Measurements from ENCODE around the gene IGLL5.

IGLL5 gene

GRCh38 chr22:22941831-22942510 is 54.4 kb downstream of the IGLL5 start:
- no peak for DNase-seq

GRCh38 chr22:22942511-22943329 is 55.1 kb downstream of the IGLL5 start:
- peak; percentile 88 for DNase-seq

GRCh38 chr22:22943521-22944267 is 56.1 kb downstream of the IGLL5 start:
- no peak for DNase-seq

- no peak for DNase-seq
Measured at GRCh38 chr22:22944268-22944985, 56.8 kb downstream of the IGLL5 start.

- no peak for DNase-seq
Measured at GRCh38 chr22:22945195-22945594, 57.6 kb downstream of the IGLL5 start.

Measured in OCI-M1 (cell line).